WTC11 (cell line): ENCODE measurements around the gene CAMTA1.

Source experiments
- ATF3 ChIP-seq: sonication (generic); formaldehyde crosslinking; conservative IDR thresholded peaks from 2 replicates; pipeline ENCODE4 v1.8.1; 2022; ENCODE audit warnings: mild to moderate bottlenecking, missing genetic modification reagents
- CTCF ChIP-seq: fragments of 200-600 bp; IDR thresholded peaks from 2 replicates; pipeline ENCODE4 v1.8.0; 2022; ENCODE audit warnings: antibody characterized with exemption

DNA sequence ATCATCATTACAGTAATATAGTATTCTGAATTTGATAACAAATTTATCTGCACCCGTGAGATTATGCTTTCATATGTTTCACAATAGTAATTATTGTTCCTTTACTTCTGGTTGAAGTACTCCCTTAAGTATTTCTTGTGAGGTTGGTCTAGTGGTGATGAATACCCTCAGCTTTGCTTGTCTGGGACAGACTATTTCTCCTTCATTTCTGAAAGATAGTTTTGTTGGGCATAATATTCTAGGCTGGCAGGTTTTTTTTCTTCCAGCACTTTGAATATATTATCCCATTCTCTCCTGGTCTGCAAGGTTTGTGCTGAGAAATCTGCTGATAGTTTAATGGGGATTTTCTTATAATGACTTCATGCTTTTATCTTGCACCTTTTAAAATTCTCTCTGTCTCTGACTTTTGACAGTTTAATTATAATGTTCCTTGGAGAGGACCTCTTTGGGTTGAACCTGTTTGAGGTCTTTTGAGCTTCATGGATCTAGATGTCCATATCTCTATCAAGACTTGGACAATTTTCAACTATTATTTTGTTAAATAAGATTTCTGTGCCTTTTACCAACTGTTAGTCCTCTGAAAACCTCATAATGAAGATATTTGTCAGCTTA lies 614.4 kb downstream of the CAMTA1 start:
- TF ChIP-seq ATF3 (CRISPR knock-in tag) (no peak), CTCF (no peak)
